ENCODE data around the gene PLD3.
"Not testable (repeated sequence)": the region's sequence is repeated elsewhere in the genome, so short reads cannot be mapped to it uniquely, and the experiment has no call there.

The PLD3 gene

DNA sequence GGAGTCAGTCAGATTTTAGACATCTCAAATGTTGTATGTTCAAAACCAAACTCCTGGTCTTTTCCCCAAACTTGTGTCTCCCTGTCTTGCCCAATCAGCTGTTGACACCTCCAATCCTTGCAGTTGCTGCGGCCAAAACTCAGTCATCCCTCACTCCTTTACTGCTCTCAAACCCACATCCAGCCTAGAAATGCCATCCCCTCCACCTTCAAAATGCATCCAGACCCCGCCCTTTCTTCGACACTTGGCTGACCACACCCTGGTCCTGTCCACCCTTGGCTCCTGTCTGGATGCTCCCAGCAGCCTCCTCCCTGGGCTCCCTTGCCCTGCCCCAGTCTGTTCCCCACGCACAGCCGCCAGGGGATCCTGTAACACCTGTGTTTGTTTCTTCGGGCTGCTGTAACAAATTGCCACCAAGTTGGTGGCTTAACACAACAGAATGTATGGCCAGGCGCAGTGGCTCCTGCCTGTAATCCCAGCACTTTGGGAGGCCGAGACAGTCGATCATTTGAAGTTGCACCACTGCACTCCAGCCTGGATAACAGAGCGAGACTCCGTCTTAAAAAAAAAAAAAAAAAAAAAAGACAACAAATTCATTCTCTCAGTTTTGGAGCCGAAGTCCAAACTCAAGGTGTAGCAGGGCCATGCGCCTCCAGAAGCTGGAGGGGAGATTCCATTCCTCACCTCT is 11.7 kb downstream of the PLD3 start:
- no peak for DNase-seq (ENCODE audit: low read depth)

DNA sequence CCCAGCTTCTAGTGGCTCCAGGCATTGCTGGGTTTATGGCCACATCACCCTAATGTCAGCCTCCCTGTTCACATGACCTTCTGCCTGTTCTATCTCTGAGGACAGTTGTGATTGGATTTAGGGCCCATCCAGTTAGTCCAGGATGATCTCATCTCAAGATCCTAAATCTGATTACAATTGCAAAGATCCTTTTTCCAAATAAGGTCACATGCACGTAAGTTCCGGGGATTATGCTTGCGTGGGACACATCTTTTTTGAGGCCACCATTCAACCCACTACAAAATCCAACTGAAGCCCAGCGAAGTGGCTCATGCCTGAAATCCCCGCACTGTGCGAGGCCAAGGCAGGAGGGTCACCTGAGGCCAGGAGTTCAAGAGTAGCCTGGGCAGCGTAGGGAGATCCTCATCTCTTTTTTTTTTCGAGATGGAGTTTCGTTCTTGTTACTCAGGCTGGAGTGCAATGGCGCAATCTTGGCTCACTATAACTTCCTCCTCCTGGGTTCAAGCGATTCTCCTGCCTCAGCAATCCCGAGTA is 12.3 kb downstream of the PLD3 start:
- no peak overlapping the region for H3K4me3 ChIP-seq (ENCODE audit: low read depth, low read length)
- no peak for DNase-seq (ENCODE audit: low read depth)

More for the DNA sequence above, 11.7 kb downstream of the PLD3 start:
- H3K4me3 ChIP-seq (ENCODE audit: low read depth, low read length) = no peak overlapping the region

DNA sequence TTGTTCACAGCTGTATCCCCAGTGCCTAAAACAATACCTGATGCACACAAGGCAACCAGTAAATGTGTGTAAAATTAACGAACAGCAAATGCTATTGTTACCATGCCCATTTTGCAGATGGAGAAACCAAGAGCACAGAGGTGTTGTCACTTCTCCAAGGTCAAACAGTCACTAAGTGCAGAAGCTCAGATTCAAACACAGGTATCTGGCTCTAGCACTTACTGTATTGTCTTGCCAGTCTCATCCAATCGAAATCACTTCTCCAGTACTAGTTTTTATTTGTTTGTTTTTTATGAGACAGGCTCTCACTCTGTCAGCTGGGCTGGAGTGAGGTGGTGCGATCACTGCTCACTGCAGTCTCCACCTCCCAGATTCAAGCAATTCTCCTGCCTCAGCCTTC is 13.7 kb downstream of the PLD3 start:
- H3K4me3 ChIP-seq (ENCODE audit: low read depth, low read length) = no peak overlapping the region
- no peak for DNase-seq (ENCODE audit: low read depth)

DNA sequence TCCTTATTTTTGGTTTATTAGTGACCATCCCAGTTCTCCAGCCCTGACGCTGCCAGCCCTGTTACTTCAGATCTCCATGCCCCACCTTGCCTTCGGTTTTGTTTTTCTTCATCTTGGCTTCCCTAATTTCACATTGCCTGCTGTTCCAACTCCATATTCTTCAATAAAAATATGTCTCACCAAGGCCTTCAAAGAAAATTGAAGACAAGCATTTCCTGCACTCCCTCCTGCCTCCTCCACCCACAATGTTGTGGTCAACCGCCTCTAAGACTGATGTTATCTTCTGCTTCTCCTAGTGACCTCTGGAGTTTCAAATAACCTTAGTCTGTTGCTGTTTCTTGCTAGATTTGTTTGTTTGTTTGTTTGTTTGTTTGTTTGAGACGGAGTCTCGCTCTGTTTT is 14.6 kb downstream of the PLD3 start:
- H3K4me3 ChIP-seq (ENCODE audit: low read depth, low read length) = no peak overlapping the region
- DNase-seq (ENCODE audit: low read depth) = no peak

DNA sequence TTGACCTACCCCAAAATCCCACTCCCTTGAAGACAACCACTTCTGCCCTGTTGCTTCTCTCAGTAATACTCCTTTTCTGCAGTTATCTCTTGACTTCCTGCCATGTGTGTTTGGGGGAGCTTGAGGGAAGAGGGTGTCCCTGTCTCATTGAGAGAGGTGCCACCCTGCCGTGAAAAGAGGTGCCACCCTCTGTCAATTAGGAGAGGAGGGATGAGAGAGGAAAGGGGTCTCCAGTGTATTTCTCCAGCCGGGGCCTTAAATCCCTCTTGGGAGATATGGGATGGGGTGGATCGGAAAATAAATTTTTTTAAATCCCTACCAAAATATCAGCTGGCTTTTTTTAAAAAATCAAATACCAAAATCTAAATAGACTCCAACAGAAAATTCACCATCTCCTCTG is 16.5 kb downstream of the PLD3 start:
- peak overlapping the region; percentile 58 for H3K4me3 ChIP-seq (ENCODE audit: low read depth, low read length)
- no peak for DNase-seq (ENCODE audit: low read depth)

DNA sequence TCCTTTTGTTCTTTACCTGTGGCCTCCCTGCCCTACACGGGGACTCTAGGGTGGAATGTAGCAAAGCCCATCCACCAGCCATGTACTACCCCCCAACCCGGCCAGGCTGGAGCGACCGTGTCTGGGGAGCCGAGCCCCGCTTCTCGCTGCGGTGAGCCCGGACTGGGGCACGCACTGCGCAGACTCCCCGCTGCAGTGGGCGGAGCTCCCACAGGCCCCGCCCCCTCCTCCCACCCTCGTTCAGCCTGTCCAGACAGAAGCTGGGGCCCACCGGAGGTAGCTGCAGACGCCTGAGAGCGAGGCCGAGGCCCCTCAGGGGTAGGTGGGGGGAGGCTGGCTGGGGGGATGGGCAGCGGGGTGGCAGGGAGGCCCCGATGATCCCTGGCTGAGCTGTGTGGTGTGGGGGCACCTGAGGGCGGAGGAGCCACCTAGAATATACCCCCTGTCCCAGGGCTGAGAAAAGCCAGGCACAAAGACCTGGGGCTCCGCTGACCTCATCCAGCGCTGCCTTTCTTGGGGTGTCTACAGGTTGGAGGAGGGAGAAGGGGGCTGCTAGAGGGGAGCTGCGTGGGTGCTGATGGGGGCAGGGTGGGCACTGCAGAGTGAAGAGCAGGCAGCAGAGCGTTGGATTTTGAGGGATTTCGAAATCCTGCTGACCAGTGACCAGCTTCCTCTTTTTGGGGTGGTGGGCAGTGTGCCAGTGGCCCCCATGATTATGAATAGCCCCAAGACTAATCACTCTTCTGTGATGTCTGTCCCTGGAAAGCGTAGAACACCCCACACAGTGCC is 17.3 kb downstream of the PLD3 start:
- peak overlapping the region; percentile 58 for H3K4me3 ChIP-seq (ENCODE audit: low read depth, low read length)
- DNase-seq (ENCODE audit: low read depth) = peak; percentile 29

DNA sequence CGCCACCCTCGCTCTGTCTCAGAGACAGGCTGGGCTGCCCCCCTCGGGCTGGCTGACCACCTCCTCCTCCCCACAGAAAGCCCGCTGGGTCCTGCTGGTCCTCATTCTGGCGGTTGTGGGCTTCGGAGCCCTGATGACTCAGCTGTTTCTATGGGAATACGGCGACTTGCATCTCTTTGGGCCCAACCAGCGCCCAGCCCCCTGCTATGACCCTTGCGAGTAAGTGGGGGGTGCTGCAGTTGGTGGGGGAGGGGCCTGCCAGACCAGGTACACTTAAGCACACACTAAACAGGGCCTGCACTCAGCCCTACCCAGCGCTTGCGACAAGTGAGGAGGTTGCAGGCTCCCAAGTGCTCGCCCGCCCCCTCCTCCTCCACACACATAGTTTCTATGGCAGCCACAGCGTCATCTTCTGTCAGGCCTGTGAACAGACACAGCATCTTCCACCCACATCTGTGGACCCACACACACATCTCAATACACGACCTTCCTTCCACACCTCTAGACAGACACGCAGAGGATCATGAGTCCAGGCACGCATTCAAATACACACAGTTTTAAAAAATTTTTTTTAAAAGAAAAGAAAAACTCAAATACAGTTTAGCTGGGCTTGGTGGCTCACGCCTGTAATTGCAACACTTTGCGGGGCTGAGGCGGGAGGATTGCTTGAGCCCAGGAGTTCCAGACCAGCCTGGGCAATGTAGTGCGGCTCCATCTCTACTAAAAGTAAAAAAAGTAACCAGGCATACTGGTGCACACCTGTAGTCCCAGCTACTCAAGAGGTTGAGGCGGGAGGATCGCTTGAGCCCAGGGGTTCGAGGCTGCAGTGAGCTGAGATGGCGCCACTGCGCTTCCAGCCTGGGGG is 18.4 kb downstream of the PLD3 start:
- H3K4me3 ChIP-seq (ENCODE audit: low read depth, low read length) = peak overlapping the region; percentile 58
- no peak for DNase-seq (ENCODE audit: low read depth)

DNA sequence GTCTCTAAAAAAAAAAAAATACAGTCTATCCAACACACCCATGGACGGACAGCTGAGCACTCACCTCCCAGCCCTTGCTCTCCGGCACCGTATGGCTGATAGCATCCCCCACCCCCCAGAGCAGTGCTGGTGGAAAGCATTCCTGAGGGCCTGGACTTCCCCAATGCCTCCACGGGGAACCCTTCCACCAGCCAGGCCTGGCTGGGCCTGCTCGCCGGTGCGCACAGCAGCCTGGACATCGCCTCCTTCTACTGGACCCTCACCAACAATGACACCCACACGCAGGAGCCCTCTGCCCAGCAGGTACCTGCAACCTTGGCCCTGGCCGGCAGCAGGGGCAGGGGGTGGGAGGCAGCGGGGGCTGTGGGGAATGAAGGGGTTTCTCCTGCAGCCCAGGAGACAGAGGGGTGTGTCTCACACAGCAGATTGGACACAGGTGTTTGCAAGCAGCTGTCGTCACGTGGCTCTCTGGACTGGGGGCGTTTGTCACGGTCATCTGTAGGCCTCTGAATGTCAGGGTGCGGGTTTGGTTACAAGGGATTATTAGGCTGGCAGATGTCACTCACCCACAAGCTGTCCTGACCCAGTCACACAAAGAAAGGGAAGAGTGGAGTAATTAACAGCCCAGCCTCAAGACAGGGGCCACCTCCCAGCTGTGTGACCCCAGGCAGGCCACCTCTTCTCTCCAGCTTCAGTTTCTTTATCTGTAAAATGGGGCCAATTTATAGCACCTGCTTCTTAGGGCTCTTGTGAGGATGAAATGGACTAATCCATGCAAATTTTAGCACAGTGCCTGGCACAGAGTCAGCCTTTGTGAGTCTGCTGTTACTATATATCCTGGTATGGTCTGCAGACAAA is 19.3 kb downstream of the PLD3 start:
- H3K4me3 ChIP-seq (ENCODE audit: low read depth, low read length) = no peak overlapping the region
- no peak for DNase-seq (ENCODE audit: low read depth)

DNA sequence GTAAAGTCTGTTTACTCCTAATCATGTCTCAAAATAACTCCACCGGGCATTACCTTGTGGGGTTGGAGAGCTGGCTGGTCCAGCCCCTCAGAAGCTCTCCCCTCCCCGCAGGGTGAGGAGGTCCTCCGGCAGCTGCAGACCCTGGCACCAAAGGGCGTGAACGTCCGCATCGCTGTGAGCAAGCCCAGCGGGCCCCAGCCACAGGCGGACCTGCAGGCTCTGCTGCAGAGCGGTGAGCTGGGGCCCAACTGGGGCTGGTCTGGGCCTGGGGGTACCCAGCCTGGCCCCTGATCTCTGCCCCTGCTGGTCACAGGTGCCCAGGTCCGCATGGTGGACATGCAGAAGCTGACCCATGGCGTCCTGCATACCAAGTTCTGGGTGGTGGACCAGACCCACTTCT is 21.3 kb downstream of the PLD3 start:
- no peak for DNase-seq (ENCODE audit: low read depth)
- H3K4me3 ChIP-seq (ENCODE audit: low read depth, low read length) = no peak overlapping the region

DNA sequence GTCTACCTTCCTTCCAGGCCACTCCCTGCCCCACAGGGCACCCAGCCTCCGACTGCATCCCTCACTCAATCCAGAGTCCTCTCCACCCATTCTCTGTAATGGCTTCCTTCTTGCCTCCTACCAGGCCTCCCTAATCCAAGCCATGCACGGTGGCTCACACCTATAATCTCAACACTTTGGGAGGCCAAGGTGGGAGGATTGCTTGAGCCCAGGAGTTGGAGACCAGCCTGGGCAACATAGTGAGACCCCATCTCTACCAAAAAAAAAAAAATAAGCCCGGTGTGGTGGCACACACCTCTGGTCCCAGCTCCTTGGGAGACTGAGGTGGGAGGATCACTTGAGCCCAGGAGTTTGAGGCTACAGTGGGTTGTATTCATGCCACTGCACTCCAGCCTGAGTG is 21.8 kb downstream of the PLD3 start:
- DNase-seq (ENCODE audit: low read depth); H3K4me3 ChIP-seq (ENCODE audit: low read depth, low read length): not testable (repeated sequence)

DNA sequence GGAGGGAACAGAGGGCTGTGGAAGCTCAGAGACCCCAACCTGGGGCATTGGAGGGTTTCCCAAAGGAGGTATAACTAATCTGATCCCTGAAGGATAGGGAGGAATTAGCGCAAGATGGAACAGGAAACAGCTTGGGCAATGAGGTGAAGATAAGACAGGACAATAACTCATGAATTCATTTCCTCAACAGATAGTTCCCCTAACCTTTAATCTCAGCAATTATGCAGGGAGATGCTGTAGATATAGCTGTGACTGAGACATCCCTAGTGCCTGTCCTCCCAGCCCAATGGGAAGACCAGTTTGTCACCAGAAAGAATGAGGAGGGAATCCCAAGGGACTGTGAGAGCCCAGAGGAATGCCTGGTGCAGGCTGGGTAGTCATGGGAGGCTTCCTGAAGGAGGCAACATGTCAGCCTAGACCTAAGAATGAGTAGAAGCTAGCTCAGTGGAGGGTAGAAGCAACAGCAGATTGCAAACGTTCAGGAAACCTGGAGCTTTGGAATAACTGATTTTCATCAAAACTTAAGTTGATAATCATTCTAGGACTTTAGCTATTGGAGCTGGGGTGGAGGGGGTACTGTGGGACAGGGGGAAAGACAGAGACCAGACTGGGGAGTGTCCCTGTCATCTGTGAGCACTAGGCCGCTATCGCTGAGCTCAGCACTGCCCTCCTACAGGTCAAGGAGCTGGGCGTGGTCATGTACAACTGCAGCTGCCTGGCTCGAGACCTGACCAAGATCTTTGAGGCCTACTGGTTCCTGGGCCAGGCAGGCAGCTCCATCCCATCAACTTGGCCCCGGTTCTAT is 22.7 kb downstream of the PLD3 start:
- DNase-seq (ENCODE audit: low read depth) = no peak
- no peak overlapping the region for H3K4me3 ChIP-seq (ENCODE audit: low read depth, low read length)

DNA sequence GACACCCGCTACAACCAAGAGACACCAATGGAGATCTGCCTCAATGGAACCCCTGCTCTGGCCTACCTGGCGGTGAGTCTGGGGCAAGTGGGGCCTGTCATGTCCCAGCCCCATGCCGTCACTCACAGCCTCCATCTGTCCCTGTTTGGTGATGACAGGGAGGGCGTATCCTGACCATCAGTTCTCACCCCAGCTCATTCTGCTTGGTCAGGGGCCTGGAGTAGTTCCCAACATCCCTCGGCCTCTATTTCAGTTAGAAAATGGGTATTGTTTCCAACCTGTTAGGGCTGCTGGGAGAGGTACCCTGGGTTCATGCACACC is 23.3 kb downstream of the PLD3 start:
- no peak for DNase-seq (ENCODE audit: low read depth)
- no peak overlapping the region for H3K4me3 ChIP-seq (ENCODE audit: low read depth, low read length)

DNA sequence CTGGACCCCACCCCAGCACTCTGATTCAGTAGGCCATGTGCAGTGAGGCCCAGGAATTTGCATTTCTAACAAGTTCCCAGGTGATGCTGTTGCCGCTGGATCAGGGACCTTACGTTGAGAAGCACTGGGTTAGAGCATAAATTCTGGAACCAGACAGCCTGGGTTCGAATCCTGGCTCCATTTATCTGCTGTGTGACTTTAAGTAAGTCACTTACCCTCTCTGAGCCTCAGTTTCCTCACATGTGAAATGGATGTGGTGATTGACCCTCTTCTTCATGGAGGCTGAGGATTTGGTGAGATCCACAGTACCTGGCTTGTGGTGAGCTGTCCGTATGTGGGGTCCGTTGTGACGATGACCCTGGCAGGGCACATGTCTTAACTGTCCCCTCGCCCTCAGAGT is 25.6 kb downstream of the PLD3 start:
- H3K4me3 ChIP-seq (ENCODE audit: low read depth, low read length) = no peak overlapping the region
- DNase-seq (ENCODE audit: low read depth) = no peak

DNA sequence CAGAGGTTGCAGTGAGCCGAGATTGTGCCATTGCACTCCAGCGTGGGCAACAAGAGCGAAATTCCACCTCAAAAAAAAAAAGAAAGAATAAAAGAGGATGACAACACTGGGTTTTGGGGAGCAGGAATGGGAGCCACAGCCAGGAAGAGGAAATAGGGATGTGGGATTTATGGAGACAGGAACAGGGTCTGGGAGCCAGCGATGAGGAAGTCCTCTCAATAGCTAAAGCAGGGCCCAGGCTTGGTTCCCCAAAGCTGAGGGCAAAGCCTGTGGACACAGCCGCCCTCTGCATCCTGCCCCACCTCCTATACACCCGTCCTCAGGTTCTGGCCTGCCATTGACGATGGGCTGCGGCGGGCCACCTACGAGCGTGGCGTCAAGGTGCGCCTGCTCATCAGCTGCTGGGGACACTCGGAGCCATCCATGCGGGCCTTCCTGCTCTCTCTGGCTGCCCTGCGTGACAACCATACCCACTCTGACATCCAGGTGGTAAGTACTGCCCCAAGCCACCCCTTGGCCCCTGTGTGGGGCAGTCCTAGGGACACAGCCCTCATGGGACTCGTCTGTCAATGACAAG is 27.9 kb downstream of the PLD3 start:
- H3K4me3 ChIP-seq (ENCODE audit: low read depth, low read length) = no peak overlapping the region
- DNase-seq (ENCODE audit: low read depth) = no peak

DNA sequence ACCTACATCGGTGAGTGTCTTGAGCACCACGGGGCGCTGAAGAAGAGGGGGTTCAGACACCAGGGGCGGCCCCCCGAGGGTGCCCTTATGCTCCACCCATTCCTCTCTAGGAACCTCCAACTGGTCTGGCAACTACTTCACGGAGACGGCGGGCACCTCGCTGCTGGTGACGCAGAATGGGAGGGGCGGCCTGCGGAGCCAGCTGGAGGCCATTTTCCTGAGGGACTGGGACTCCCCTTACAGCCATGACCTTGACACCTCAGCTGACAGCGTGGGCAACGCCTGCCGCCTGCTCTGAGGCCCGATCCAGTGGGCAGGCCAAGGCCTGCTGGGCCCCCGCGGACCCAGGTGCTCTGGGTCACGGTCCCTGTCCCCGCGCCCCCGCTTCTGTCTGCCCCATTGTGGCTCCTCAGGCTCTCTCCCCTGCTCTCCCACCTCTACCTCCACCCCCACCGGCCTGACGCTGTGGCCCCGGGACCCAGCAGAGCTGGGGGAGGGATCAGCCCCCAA is 29.4 kb downstream of the PLD3 start:
- H3K4me3 ChIP-seq (ENCODE audit: low read depth, low read length) = no peak overlapping the region
- DNase-seq (ENCODE audit: low read depth) = no peak

DNA sequence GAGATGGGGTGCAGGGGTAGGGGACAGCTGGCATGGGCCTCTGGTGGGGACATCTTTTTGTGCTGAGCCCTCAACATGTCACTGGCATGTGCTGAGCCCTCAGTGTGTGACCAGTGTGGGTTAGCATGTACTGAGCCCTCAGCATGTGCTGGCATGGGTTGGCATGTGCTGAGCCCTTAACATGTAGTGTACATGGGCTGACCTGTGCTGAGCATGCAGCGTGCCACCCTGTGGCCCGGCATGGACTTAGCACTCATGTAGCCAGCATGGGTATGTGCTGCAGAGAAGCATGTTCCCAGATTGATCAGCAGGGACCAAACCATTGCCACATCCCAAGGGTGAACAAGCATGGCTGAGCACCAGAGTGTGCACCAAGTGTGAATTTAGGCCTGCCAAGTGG is 30.0 kb downstream of the PLD3 start:
- no peak overlapping the region for H3K4me3 ChIP-seq (ENCODE audit: low read depth, low read length)
- no peak for DNase-seq (ENCODE audit: low read depth)

DNA sequence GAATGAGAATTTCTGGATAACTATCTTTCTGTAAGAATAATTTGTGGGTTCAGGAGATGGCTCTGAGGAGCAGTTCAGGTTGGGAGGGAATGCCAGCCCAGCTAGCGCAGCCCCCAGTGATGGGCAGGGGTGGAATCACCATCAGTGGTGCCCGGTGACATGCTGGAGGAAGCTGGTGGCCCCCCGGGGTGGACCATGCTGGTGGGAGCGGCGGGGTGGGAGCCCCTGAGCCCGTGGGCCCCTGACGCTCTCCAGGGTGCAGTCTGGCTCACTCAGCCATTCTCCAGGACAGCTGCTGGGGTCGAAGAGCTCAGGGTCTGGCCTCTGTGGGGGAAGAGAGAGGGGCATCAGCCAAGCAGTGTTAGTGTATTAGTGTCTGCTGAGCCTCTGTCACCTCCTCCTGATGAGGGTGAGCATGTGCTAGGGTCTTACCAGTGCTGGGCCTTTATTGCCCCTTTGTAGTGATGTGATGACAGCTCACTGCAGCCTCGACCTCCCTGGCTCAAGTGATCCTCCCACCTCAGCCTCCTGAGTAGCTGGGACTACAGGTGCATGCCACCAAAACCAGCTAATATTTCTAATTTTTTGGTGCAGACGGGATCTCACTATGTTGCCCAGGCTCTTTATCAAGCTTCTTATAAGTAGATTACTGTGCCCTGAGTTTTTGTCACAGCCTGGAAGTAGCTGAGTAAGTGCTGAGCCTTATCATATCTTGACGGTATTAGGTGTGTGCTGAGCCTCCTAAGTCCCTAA is 31.1 kb downstream of the PLD3 start:
- H3K4me3 ChIP-seq (ENCODE audit: low read depth, low read length) = no peak overlapping the region
- DNase-seq (ENCODE audit: low read depth) = no peak
